Dedifferentiated amniotic fluid mesenchymal stem cell (primary cell): Measurements from ENCODE around the gene NCR2.

Experiments
- DNase-seq: peaks from one replicate; pipeline ENCODE4 v3.0.0-alpha.2; 2016; ENCODE audit errors: extremely low spot score

NCR2 gene

GRCh38 chr6:41359617-41360313 is 24.4 kb downstream of the NCR2 start:
- no peak for DNase-seq

DNA sequence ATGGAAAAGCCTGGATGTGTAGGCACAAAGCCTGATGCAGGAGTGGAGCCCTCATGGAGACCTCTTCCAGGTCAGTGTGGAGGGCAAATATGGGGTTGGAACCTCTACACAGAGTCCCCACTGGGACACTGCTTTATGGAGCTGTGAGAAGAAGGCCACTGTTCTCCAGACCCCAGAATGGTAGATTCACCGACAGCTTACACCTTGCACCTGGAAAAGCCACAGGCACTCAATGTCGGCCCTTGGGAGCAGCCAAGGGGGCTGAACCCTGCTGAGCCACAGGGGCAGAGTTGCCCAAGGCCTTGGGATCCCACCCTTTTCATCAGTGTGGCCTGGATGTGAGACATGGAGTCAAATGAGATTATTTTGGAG is 24.9 kb downstream of the NCR2 start:
- no peak for DNase-seq

GRCh38 chr6:41366150-41366549 is 30.7 kb downstream of the NCR2 start:
- no peak for DNase-seq

DNA sequence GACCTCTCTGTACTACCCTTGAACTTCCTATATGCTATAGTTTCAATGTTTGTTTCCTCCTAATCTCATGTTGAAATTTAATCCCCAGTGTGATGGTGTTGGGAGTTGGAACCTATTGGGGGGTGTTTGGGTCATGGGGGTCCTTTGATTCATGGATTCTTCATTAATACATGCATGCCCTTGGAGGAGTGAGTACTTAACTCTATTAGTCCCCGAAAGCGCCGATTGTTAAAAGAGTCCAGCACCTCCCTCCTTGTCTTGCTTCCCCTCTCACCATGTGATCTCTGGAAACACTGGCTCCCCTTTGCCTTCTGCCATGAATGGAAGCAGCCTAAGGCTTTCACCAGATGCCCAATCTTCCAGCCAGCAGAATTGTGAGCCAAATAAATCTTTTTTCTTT is 31.7 kb downstream of the NCR2 start:
- no peak for DNase-seq

DNA sequence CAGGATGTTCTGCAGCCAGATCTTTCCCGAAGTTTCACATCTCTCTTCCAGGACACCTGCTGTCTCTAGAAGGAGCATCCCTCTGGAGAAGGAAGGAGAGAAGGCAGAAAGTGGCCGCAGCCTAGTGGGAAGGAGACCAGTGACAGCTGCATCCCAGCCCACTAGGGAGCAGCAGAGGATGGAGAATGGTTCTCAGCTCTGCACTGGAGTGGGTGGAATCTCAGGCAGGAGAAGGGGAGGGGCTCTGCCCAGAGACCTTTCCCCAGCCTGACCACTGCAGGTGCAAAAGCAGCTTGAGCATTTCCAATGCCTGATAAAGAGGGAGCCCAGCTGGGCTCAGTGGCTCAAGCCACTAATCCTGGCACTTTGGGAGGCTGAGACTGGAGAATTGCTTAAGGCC is 32.3 kb downstream of the NCR2 start:
- DNase-seq = peak; percentile 40

DNA sequence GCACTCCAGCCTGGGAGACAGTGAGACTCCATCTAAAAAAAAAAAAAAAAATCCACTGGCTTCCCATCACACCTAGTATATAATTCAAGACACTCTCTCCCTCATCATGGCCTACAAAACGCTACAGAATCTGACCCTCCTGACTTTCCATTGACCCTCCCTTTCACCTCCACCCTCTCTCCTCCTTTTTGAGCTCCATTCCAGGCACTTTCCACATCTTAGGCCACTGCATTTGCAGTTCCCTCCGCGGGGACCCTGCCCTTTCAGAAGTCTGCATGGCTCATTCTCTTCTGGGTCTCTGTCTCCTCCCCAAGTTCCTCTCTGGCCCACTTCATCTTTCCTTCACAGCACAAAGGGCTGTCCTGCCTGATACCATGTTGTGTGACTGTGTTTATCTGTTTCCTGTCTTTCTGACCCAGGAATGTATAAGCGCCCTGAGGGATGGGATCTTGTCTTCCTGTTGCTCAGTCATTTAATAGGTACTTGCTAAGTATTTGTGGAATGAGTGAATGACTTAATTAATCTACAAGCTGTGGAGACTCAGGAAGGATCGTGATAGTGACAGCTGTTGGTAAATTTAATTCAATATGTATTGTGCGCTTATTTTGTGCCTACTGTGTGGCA is 35.2 kb downstream of the NCR2 start:
- DNase-seq = no peak

- peak; percentile 18 for DNase-seq
Measured at GRCh38 chr6:41371461-41371991, 36.1 kb downstream of the NCR2 start.

GRCh38 chr6:41371992-41372831 is 36.8 kb downstream of the NCR2 start:
- no peak for DNase-seq

DNA sequence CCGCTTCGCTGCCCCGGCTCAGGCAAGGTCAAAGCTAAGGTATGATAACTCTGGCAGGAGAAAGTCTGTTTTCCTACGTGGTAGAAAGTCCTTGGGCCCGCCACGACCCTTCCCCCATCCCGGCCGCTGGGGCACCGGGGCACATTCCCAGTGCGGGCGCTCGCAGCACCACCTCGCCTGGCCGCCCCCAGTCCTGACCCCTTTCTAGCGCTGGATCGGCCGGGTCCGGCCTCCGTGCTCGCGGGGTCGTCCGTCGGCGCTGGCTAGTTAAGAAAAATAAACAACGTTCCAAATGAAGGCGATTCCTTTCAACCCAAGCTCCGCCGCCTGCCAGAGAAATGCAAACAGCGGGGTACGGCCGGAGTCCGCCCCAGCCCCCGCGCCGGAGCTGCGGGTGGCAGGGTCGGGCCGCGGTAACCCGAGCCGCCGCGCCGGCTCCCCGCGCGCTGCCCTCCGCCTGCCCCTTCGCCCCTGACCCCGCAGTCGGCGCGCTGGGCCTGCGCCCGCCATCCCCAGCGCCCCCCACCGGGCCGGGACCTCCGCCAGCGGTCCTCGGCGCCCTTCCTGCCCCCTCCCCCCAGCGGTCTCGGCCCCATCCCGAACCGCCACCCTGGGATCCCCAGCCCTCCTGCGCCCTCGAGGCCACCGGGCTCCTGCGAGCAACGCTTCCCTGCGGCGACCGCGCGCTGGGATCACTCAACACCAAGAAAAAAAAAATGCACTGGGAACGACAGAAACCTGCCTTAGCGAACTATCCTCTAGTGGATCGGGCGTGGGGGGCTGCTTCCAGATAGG is 37.6 kb downstream of the NCR2 start:
- no peak for DNase-seq

GRCh38 chr6:41373627-41373918 is 38.2 kb downstream of the NCR2 start:
- no peak for DNase-seq

- no peak for DNase-seq
Measured at GRCh38 chr6:41373919-41374617, 38.7 kb downstream of the NCR2 start.

- no peak for DNase-seq
Measured at GRCh38 chr6:41374618-41375590, 39.5 kb downstream of the NCR2 start.

DNA sequence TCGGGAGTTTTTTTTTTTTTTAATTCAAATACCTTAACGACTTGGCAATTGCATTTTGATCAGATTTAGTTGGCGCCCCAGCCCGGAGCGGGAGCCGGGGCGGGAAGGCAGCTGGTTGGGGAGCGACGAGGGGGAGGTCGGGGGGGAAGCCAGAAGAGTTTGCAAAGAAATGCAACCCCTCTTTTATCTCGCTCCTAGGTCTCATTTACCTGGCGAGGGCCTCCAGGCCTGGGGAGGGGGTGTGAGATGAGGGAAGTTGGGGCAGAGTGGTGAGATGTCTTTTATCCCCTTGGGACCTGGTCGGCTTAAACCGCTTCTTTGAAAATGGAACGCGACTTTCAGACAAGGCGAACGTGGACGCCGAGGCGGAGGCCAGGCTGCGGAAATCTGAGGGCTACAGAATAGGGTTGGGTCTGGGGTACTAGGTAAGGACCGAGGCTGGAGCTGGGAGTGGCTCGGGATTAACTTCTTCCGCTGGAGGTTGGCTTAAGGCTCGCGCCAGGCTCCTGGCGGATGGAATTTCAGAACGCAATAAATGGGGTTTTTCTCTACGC is 40.3 kb downstream of the NCR2 start:
- no peak for DNase-seq

- no peak for DNase-seq
Measured at GRCh38 chr6:41376176-41376575, 40.8 kb downstream of the NCR2 start.

DNA sequence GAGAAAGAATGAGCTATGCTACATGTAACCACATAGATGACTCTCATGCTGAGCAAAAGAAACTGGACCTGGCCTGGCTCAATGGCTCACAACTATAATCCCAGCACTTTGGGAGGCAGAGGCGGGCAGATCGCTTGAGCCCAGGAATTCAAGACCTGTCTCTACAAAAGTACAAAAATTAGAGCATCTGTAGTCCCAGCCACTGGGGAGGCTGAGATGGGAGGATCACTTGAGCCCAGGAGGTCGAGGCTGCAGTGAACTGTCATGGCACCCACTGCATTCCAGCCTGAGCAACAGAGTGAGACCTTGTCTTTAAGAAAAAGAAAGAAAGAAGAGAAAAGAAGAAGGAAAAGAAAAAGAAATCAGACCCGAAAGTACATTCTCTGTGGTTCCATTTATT is 41.7 kb downstream of the NCR2 start:
- DNase-seq = no peak

GRCh38 chr6:41379306-41379705 is 43.9 kb downstream of the NCR2 start:
- no peak for DNase-seq

GRCh38 chr6:41386594-41386993 is 51.2 kb downstream of the NCR2 start:
- no peak for DNase-seq

DNA sequence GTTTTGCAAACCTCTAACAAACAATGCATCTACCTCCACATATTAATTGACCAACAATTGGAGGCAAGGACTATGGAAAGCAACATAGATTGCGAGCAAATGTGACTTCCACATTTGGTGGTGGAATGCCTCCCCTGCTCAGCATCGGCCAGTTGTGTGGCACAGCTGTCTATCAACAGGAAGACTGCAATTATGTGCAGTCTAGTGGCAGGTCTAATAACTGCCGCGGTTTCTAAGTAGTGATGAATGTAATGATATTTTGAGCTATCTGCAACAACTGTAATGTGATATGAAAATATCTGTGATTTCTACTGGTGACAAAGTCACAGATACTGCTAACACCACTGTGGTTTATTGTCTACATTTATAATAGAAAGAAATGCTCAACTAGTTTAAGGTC is 56.8 kb downstream of the NCR2 start:
- no peak for DNase-seq

- no peak for DNase-seq
Measured at GRCh38 chr6:41396335-41396734, 60.9 kb downstream of the NCR2 start.

DNA sequence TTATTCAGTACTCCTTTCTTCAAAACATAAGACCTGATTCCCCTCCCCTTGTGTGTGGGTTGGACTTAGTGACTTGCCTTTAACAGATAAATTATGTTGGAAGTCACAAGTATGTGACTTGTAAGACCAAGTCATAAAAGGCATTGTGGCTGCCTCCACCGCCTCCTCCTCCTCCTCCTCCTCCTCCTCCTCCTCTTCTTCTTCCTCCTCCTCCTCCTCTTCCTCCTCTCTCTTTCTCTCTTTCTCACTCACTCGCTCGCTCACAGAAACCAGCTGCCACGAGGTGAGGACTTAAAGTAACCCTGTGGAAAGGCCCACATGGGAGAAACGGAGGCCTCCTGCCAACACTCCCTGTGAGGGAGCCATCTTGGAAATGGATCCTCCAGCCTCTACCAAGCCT is 64.0 kb downstream of the NCR2 start:
- no peak for DNase-seq
